Activated CD8-positive, alpha-beta memory T cell treated with anti-CD3 and anti-CD28 coated beads, Interleukin-2, amount 50 U/mL, for 24 hours (primary cell): ENCODE results near the gene ST13.
A peak's percentile ranks its signal among the peaks of the same experiment; 100 is the strongest.
"Not testable (repeated sequence)": the region's sequence is repeated elsewhere in the genome, so short reads cannot be mapped to it uniquely, and the experiment has no call there.

Experiments used
- DNase-seq: peaks from one replicate; pipeline ENCODE4 v3.0.0-alpha.2; 2020; ENCODE audit errors: extremely low read depth

The ST13 gene

GRCh38 chr22:40838486-40838885 is 18.0 kb downstream of the ST13 start:
- DNase-seq, result no peak

- DNase-seq, result no peak
Measured at GRCh38 chr22:40834619-40835018, 21.8 kb downstream of the ST13 start.

DNA sequence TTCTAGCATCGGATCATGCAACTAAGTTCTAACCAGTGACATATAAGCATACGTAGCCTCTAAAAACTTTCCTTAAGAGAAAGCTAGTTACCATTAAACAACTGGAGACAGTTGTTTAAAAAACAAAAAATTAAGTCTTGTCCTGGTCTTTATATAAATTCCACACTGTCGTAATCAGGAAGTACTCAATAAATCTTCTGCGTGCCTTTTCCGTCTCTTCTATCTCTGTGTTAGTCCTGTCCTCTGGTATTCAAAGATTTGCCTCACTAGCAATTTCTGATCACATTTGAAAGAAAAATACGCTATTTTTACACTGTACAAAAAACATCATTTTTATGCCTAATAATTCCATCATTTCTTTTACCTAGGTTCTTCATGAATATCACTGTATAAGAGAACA is 27.3 kb downstream of the ST13 start:
- DNase-seq, result no peak

DNA sequence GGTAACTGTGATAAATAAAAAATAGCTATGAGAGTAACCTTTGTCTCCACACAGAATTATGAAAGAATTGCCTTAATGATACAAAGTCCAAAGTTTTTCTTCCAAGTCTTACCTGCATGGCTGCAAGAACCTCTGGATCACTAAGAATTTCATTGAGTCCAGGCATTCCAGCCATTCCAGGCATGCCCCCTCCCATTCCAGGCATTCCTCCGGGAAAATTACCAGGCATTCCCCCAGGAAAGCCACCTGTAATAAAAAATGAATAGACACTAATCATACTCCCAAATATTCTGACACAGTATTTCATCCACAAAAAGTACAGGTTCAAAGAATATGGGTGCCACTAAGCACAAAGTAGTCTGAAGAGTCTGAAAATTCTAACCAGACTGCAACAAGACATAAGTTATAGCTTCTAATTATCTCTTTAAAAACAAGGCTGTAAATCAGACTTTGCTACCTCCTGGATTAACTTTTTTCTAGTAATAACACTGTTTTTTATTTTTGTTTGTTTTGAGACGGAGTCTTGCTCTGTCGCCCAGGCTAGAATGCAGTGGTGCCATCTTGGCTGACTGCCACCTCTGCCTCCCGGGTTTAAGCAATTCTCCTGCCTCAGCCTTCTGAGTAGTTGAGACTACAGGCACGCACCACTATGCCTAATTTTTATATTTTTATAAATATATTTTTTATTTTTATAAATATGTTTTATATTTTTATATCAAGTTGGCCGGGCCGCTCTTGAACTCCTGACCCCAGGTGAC is 29.3 kb downstream of the ST13 start:
- no peak for DNase-seq

DNA sequence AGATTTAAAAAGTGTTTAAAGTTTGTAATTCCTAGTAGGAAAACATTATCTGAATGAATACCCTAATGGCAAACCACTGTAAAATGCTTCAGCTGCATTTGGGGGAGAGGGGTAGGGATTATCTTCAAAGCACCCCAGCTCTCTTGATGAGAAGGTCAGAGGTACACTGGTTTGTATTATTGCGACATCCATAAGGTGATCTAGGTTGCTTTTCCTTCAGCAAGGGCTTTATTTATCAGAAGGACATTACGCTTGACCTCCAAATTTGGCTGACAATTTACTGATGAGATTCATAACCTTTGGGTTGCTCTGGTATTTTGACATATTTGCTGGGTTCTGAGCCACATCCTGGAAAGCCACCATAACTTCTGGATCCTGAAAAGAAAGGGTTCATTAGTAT is 30.1 kb downstream of the ST13 start:
- not testable (repeated sequence) for DNase-seq

GRCh38 chr22:40823426-40823825 is 33.0 kb downstream of the ST13 start:
- no peak for DNase-seq

DNA sequence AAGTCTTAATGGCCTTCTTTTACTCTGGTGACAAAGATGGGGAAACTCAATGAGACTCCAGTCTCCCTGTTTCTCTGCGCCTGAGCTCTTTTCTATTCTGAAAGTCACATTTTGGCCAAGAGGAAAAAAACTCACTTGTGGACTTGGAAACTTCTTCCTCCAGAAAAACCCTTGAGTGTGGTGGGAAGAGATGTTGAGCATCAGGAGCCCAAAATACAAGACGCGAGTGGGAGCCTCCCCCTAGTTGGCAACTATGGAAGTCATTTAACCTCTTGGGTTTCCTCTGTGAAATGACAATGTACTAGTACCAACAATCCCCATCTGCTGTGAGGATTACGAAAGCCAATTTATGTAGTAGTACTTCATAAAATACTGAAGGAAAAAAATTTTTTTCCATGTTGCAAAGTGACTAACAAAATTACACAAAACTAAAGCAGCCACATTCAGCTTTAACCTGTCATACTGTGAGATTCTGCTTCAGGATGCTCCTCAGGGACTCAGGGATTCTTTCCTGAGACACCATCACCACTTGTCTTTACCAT is 36.8 kb downstream of the ST13 start:
- DNase-seq, result no peak

- DNase-seq, result peak; percentile 65
Measured at GRCh38 chr22:40818747-40819598, 37.5 kb downstream of the ST13 start, which contains the start of gene SLC25A17. Gene SLC25A17 (minus strand): TSS chr22:40819346. CDS start chr22:40819248, 98 bp downstream.

DNA sequence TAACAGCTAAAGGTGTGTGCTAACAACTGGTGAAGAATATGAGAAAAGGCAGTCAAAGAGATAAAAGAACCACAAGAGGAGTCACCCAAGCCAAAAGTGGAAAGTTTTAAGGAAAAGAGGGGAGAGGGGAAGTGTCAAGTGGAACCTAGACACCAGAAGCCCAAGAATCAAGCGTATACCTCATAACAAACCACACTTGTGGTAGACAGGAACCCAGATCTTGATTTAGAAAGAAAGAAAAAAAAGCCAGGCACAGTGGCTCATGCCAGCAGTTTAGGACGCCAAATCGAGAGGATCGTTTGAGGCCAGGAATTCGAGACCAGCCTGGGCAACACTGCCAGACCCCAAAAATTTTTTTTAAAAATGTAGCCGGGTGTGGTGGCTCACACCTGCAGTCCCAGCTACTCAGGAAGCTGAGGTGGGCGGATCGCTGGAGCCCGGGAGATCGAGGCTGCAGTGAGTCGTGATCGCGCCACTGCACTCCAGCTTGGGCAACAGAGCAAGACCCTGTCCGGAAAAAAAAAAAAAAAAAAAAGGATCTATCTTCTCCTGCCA is 38.2 kb downstream of the ST13 start:
- no peak for DNase-seq

- no peak for DNase-seq
Measured at GRCh38 chr22:40817737-40818136, 38.7 kb downstream of the ST13 start.

DNA sequence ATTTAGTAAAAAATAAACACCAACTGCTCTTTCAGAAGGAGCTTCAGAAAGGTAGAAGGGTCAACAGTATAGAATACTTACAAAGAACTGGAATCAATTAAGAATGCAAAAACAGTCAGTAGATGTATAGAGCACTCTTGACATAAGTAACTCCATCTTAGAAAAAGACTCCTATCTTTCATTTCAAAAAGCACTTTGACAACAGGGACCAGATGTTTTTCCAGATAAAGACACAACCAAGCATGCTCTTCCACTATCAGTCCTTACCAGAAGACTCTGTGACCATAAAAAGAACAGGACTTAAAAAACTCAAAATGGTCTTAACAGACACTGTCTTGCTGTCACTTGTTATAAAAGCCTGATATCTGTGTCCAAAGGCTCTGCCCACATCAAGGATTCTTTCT is 42.5 kb downstream of the ST13 start:
- DNase-seq, result no peak

DNA sequence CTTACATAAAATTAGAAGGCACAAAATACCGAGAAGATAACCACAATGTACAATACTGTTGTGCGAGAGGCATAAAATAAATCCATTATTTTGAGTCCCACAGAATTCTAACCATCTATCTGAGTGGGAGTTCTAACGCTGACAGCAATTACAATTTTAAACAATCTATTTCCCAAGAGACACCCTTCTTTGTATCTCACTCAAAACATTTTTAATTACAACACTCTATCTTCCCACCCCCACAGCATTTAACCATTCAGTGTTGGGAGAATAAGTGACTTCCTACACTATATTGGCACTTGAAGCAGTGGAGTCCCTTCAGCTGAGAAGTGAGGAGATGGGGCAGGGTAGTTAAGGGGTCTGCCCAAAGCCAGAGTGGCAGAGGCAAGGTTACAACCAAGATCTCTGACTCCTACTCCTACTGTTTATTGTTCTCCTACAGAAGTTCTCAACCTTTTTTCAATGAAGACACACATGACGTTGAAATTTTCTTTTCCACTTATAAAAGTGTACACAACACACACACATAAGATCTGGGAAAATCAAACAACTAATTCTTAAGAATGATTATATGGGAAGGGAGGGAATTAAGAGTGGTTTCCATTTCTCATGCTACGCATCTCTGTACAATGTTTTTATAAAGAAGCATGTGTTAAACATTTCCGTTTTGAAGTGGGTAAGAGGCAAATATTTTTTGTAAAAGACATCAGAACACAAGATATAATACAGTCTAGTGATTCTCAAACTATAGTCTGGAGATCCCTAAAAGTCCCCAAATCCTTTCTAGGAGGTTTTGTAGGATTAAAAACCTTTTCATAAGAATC is 48.2 kb downstream of the ST13 start:
- DNase-seq, result no peak

DNA sequence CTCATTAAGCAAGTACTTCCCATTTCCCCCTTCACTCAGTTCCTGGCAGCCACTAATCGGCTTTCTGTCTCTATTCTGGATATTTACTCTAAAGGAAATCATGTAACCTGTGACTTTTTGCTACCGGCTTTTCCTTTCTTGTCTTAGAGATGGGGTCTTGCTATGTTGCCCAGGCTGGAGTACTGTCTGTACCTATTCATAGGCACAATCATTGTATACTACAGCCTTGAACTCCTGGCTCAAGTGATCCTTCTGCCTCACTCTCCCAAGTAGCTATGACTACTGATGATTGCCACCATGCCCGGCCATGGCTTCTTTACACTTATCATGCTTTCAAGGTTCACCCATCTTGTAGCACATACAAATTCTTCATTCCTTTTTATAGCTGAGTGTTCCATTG is 49.7 kb downstream of the ST13 start:
- DNase-seq, result no peak

- no peak for DNase-seq
Measured at GRCh38 chr22:40805699-40806203, 50.7 kb downstream of the ST13 start.

GRCh38 chr22:40805239-40805638 is 51.2 kb downstream of the ST13 start:
- no peak for DNase-seq

DNA sequence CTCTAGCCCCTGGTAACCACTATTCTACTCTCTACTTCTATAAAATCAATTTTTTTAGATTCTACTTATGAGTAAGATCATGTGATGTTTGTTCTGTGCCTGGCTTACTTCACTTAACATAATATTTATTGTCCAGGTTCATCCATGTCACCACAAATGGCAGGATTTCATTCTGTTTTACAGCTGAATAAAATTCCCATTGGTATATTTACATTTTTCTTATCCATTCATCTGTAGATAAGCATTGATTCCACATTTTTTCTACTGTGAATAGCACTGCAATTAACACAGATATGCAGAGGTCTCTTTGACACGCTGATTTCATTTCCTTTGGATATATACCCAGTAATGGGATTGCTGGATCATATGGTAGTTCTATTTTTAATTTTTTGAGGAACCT is 53.1 kb downstream of the ST13 start:
- no peak for DNase-seq

DNA sequence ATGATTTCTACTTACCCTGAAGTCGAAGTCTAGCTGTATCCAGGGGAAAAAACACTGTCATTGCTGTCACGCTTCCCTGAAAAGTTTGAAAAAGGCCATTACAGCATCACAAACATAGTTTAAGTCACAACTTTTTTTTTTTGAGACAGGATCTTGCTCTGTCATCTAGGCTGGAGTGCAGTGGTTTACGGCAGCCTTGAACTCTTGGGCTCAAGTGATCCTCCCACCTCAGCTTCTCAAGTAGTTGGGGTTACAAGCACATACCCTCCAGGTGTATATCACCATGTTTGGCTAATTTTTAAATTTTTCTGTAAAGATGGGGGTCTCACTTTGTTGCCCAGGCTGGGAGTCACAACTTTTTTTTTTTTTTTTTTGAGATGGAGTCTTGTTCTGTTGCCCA is 57.4 kb downstream of the ST13 start:
- no peak for DNase-seq

- DNase-seq, result no peak
Measured at GRCh38 chr22:40797427-40797826, 59.0 kb downstream of the ST13 start.

GRCh38 chr22:40792451-40792850 is 64.0 kb downstream of the ST13 start:
- no peak for DNase-seq

DNA sequence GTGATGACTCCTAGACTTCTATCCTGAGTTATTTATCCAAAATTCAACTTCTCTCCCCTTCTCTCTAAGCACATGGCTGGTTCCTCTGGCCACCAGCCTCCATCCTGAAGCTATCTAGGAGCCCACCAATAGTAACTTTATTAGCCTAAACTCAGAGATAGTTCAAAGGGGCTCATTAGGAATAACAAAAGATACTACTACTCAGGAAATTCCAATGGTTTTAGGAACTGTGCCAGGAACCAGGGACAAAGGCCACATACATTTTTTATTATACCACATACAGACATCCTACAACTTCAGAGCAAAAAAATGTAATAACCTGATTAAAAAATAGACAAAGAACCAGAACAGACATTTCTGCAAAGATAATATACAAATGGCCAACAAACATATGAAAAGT is 65.2 kb downstream of the ST13 start:
- no peak for DNase-seq

DNA sequence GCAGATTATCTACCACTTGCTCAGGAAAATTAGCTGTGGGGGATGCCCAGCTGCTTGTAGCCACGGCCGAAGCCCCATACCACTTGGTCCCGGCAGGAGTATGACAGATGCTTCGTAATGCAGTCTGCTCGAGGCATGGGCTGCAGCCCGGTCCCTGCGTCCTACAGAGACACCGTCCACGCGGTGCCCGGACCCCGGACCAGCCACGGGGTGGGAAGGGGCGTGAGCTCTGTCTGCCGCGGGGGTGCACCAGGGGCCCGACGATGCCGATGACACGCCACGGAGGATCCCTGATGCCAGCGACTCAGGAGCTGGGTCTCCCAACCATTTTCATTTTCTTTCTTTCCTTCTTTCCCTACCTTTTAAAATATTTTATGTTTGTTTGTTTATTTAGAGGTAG is 67.3 kb downstream of the ST13 start:
- no peak for DNase-seq
